Muscle of leg (tissue), 11 donors: Measurements from ENCODE around the gene ATG9A. TPM values are rescaled to one million over a fixed set of nuclear protein-coding genes. Genes with fewer than 3 reads are reported as not detected.

Experiments used
- DNase-seq: peaks from one replicate; pipeline ENCODE4 v3.0.0; 2013
- H3K27ac ChIP-seq: one replicate; pipeline ENCODE4 v1.5.1; 2013; ENCODE audit warnings: mild to moderate bottlenecking, low read length, control low read depth
- H3K27me3 ChIP-seq: one replicate; pipeline ENCODE4 v1.6.1; 2013; ENCODE audit warnings: low read length; ENCODE audit not compliant: control insufficient read depth, insufficient read depth
- H3K36me3 ChIP-seq: one replicate; pipeline ENCODE4 v1.6.1; 2013; ENCODE audit warnings: low read length; ENCODE audit not compliant: control insufficient read depth, insufficient read depth
- H3K4me1 ChIP-seq: one replicate; pipeline ENCODE4 v1.6.1; 2013; ENCODE audit warnings: low read length; ENCODE audit not compliant: control insufficient read depth, insufficient read depth
- H3K4me3 ChIP-seq: one replicate; pipeline ENCODE4 v1.5.1; 2013; ENCODE audit warnings: low read length, control low read depth
- H3K9me3 ChIP-seq: replicated peaks from 2 replicates; pipeline ENCODE4 v1.6.1; 2013; ENCODE audit warnings: low read depth, low read length; ENCODE audit not compliant: control insufficient read depth
- WGBS: methylation state at CpG from one replicate; pipeline ENCODE4 v1.1.5; 2013; ENCODE audit warnings: missing lambda C conversion rate; ENCODE audit not compliant: insufficient coverage; 5-methylcytosine and 5-hydroxymethylcytosine counted together
- polyA plus RNA-seq, 8 donors: library from polyadenylated mRNA; unstranded; fragments of 120-200 nt; gene quantifications; one replicate each; pipeline versions ENCODE4 v1.2.1 to v1.2.3, GENCODE V29; 2013; ENCODE audit warnings: inconsistent platforms in 1 of 8, low replicate concordance in 1 of 8; ENCODE audit not compliant: insufficient read length in 8 of 8, insufficient read depth in 1 of 8
- total RNA-seq: library from RNA; stranded (reverse); fragments of 120-200 nt; gene quantifications from one replicate; pipeline ENCODE4 v1.2.4, GENCODE V29; 2013

The ATG9A gene
- total and polyA plus RNA-seq, 9 donors, result 13.7 to 35.1 (median 32.0) TPM

DNA sequence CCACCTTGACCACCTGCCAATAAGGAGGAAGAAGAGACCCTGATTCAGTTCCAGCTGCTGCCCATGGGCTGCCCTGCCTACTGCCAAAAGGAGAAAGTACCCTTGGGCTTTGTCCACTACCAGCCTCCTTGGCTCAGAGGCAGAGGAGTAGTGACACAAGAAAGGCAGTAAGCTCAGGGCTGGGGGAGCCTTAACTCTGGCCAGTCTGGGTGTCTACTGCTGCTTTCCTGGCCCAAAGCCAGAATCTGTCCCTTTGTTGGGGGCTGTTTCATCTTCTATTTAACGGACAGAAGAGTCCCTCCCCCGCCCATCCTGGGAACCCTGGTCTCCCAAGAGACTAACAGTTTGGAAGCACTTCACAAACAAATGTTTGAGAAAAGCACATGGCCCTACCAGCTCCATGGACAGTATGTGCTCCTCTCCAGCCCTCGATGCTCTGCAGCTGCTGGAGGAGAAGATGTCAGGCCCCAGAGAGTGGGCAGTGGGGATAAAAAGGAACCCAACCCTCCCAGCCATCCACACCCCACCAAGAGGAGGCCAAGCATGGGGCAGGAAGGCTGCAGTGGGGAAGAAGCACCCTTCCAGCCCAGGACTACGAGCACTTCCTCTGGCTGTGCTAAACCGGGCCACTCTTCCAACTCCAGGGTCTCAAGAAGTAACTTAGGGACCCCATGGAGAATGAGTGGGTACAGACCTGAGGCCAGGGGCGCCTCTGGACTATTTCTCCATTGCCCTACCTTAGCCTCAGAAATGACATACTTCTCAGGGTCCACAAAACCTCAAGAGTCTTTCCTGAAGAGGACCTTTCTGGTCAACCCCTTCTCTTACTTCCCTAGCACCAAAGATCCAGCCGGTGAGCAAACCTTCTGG, 1.2 kb downstream of the ATG9A start:
- 45% methylated on average over 4 of the region's 7 CpGs for WGBS
- Histone ChIP-seq H3K27ac (peak overlapping the region; percentile 79), H3K4me3 (peak overlapping the region; percentile 85), H3K4me1 (peaks cover 21% of the 10 kb centered on the region), H3K36me3 (peaks cover 52% of the 10 kb centered on the region), H3K27me3 (no peaks in the 10 kb centered on the region), H3K9me3 (no peaks in the 10 kb centered on the region)
- DNase-seq, result peak; percentile 38

DNA sequence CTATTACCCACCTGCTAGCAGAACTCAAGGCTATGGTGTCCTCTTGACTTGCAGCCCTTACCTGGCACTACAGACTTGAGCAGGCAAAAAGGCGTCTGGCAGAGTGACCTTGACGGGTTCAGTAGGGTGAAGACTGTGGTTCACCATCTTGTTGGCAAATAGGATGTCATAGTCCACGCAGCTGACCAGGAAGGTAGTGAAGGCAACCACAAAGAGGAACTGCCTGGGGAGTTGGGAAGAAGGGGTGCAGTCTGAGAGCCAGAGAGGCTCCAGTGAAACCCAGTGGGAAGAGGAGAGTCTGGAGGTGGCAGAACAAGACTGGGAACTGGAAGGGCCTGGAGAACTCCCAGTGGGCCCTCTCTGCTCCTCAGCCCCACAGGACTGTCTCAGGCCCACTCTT, 4.1 kb downstream of the ATG9A start:
- Histone ChIP-seq H3K27me3 (no peaks in the 10 kb centered on the region), H3K9me3 (no peaks in the 10 kb centered on the region), H3K27ac (no peak overlapping the region), H3K4me3 (no peak overlapping the region), H3K4me1 (peaks cover 35% of the 10 kb centered on the region), H3K36me3 (peaks cover 62% of the 10 kb centered on the region)
- DNase-seq, result no peak
- 87% methylated on average over 3 of the region's 3 CpGs for WGBS

DNA sequence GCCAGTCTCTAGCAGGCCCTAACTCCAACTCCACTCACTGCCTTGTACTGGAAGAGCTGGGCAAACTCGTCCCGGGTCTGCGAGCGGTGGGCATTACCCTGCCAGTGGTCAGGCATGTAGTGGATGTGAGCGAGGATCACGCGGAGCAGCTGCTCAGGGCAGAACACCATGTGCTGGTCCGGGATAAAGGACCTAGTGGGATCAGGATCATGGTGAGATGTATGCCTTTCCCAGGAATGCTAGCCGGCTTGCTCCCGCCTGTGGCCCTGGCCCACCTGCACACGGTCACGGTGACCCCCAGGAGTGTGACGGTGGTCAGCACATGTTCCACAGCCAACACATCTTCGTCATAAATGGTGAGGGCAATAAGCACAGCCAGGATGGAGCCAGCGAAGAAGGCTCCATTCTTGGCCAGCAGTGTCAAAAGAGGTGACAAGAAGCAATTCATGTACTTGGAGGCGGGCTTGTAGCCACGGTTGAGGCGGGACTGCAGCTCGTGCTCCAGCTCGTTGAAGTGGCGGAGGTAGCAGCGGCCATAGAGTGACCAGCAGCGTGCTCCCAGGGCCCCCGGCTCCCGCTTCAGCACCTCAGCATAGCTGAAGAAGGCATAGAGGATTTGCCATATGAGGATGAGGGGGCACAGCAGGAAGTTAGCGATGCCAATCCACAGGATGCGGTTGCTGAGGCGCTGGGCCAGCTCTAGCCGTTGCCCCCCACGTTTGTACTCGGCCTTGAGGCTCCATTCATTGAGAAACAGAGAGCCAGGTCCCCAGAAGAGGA, 5.4 kb downstream of the ATG9A start:
- 93% methylated on average over 30 of the region's 31 CpGs for WGBS
- DNase-seq, result no peak
- Histone ChIP-seq H3K27ac (no peak overlapping the region), H3K4me1 (peaks cover 43% of the 10 kb centered on the region), H3K9me3 (no peaks in the 10 kb centered on the region), H3K4me3 (no peak overlapping the region), H3K36me3 (peaks cover 70% of the 10 kb centered on the region), H3K27me3 (no peaks in the 10 kb centered on the region)

DNA sequence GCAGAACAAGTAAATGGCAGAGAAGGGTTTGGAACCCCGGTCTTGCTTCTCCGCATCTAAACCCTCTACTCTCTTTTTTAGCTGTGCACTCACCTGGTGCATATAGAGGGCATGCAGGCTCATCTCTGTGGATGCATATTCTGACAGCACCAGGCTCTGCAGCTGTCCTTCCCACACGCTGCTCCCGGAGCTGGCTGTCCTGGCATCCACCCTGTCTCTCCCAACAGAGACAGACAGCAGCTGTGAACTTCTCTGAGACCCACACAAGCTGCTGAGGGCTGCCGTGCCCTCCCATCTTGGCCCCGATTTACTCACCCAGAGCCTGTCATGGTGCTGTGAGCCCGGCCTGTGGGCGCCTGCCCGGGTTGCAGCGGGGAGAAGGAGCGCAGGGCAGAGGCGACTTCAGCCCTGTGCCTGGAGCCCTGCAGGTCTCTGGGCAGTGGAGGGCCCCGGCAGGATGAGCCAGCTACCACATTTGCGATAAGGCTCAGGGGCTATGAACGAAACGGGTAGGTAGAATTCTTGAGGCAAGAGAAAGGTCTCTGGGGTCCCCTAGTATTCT, 7.4 kb downstream of the ATG9A start:
- Histone ChIP-seq H3K27ac (no peak overlapping the region), H3K4me1 (peaks cover 46% of the 10 kb centered on the region), H3K9me3 (no peaks in the 10 kb centered on the region), H3K4me3 (no peak overlapping the region), H3K36me3 (peaks cover 66% of the 10 kb centered on the region), H3K27me3 (no peaks in the 10 kb centered on the region)
- peak; percentile 48 for DNase-seq
- WGBS, result 84% methylated on average over 10 of the region's 16 CpGs

DNA sequence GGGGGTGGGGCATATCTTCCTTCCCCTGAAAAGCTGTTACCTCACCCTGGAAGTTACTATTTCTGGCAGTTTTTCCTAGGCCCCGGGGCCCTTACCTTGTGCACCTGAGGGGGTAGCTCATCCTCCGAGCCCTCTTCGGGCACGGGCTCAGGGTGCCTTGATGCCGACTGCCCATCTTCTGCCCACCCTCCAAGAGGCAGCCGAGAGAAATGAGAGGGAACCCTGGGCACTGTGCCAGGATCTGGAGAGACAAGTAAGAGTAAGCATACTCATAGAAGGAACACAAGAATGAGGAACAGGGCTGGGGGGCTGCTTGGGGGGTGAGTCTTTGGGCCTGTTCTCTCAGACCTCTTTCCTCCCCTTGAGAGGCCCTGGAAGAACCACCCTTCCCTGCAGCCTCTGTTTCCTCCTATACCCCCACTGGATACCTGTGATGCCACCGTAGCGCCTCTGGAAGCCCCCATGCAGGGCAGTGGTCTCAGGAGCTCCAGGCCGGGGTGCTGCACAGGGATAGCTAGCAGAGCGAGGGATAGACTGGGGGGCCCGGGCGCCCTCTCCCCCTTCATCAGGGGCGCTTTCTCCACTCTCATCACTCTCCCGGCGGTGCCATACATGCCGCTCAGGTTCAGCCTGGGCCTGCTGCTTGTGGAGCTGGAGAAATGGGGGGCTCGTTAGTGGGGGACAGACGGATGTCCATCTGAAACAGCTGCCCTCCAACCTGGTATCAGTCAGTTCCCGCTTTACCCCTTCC, 8.6 kb downstream of the ATG9A start:
- peaks cover 52% of the 10 kb centered on the region for H3K4me1 ChIP-seq
- WGBS, result 95% methylated on average over 7 of the region's 19 CpGs
- H3K27ac ChIP-seq, result no peak overlapping the region
- DNase-seq, result peak; percentile 27
- peaks cover 72% of the 10 kb centered on the region for H3K36me3 ChIP-seq
- H3K27me3 ChIP-seq, result no peaks in the 10 kb centered on the region
- H3K4me3 ChIP-seq, result no peak overlapping the region
- H3K9me3 ChIP-seq, result no peaks in the 10 kb centered on the region

DNA sequence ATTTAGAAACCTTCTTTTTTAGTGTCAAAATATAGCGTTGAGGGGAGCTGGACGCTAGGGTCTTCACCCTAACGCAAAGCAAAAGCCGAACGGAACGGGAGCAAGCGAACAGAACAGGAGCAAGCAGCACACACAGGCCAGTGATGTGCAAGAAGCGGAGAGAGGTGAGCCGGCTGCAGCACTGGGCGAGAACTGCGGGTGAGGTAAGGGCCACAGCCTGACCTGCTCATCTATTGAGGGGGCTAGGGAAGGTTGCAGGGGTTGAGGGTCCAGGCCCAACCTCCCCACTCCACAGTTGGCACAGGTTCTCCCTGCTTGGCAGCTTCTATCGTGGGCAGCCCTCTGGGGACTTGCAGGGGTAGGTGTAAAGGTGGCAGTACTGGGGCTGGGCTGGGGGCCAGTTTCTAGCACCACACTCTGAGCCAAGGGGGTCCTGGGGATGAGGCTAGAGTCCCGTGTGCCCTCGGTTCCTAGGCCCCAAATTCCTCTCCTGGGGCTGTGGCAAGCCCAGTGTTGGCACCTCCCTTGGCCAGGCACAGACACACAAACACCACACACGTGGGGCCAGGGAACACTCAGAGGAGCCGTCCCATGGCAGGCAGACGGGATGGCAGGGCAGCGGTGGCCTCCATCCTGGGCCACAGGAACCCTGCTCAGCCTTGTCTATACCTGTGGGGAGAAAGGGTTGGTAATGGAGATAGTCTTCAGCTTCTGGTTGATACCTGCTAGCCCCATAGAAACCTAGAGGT, 9.5 kb downstream of the ATG9A start:
- Histone ChIP-seq H3K4me3 (no peak overlapping the region), H3K27ac (peak overlapping the region; percentile 98), H3K4me1 (peaks cover 52% of the 10 kb centered on the region)

DNA sequence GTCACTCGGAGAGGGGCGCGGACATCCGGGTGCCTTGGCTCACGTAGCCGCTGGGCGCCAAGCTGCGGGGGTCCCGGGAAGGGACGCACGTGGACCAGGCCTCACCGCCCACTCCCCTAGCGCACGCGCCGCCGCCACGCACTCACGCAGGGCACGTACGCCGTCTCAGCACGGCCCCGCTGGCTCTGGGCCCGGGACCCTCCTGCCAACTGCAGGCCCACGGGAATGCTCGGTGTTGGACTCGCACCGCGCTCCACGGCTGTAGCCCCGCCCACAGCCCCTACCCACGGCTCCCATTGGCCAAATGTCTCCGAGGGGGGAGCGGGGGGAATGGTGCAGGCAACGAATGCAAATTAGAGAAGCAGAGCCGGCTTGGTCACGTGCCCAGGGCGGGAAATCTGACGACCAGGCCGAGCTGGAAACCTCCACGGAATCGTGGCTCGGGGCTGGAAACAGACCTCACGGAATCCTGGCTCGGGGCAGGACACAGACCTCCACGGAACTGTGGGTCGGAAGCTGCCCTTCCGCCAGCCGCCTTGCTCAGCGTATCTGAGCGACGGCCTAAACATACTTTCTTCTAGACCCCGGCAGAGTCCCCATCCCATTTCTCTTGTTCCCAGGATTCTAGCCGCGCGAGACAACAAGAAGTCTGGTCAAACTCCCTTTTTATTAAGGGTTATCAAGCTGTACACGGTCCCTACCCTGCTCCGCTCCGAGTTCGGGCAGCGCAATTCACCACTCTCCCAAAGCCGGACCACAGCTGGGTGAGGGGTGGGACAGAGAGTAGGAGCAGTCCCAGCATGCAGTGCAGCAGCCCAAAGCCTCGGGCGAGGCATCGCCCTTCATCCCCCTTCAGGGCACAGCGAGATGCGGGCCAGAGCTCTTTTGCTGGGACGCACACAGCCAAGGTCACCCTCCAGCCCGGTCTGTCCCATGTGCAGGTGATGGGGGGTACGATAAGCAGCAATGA, 10.4 kb downstream of the ATG9A start, which contains the start of gene ABCB6:
TSS of gene ABCB6 (minus strand) at position 227 of the 970 bp plus-strand sequence. CDS start 285 bp downstream, outside the sequence.
- Histone ChIP-seq H3K27ac (peak within 1 kb of the TSS; percentile 98), H3K4me3 (peak within 1 kb of the TSS; percentile 67), H3K27me3 (no peaks in the 10 kb centered on the region), H3K4me1 (peaks cover 52% of the 10 kb centered on the region), H3K9me3 (no peaks in the 10 kb centered on the region), H3K36me3 (peaks cover 69% of the 10 kb centered on the region)
- WGBS, result 2% methylated on average over 51 of the region's 71 CpGs
- peak; percentile 99 for DNase-seq

More for the DNA sequence above, 9.5 kb downstream of the ATG9A start:
- Histone ChIP-seq H3K27me3 (no peaks in the 10 kb centered on the region), H3K36me3 (peaks cover 69% of the 10 kb centered on the region), H3K9me3 (no peaks in the 10 kb centered on the region)
- DNase-seq, result no peak
- WGBS, result 81% methylated on average over 14 of the region's 18 CpGs

DNA sequence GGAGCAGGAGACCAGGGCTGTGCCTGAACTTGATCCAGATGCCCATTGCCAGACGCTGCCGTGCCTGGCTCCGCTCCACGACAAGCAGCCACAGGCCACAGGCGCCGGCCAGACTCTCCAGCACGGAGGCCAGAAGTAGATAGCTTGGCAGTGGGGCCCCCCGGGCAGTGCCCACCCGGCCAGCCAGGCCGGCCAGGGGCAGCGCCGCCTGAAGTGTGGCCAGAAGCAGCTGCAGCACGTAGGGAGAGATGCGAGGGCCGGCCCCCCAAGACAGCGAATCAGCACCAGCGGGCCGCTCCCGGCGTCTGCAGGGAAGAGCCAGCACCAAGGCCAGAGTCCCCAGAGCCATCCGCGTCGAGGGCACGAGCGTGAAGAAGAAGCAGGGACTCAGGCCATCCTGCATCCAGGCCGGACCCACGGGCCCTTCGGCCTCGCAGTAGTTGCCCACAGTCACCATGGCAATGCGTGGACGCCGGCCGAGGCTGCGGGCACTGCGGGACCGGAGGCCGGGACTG, 11.2 kb downstream of the ATG9A start:
- Histone ChIP-seq H3K27ac (peak overlapping the region; percentile 98), H3K4me1 (peaks cover 52% of the 10 kb centered on the region)
- WGBS, result under 1% methylated on average over 37 of the region's 37 CpGs

More for the DNA sequence above, 11.2 kb downstream of the ATG9A start:
- Histone ChIP-seq H3K9me3 (no peaks in the 10 kb centered on the region), H3K36me3 (peaks cover 69% of the 10 kb centered on the region), H3K27me3 (no peaks in the 10 kb centered on the region), H3K4me3 (peak overlapping the region; percentile 67)
- peak; percentile 79 for DNase-seq
